NCI-H2196 treated with DMSO at 0.1 percent for 48 hours (cell line): ENCODE results near the gene SMARCD3.
A peak's percentile ranks its signal among the peaks of the same experiment; 100 is the strongest.

Experiments
- DNase-seq: peaks from one replicate; lab custom pipeline; 2025; ENCODE audit not compliant: unreplicated experiment; lab: John Stamatoyannopoulos, UW

Gene SMARCD3

DNA sequence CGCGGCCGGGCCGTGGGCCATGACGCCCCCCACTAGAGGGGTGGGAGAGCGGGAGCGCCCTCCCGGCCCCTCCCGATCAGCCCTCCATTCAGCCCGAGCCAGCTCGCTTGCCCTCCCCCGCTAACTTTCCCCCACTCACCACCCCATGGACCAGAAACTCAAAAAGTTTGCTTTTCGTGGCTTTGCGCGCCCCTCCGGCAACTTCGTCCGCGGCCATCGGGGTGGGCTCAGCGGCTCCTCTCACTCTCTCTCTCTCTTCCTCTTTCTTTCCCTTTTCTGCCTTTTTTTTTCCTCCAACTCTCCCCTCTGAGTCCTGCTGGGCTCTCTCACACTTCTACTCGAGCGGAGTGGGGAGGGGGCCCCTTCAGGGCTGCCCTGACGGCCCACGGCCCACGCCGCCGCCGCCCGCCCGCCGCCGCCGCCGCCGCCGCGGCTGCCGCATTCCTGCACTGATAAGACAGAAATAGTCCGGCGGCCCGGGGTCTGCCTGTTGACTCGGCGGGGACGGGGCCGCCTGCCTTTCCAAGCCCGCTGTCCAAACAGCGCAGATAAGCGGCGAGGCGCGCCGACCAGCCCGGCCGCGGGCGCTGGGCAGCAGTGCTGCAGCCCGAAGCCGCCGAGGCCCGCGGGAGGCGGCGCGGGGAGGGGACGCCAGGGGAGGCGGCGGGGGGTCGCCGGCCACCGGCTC is at the start of gene SMARCD3:
Gene SMARCD3, minus strand, starts transcription at position 349 of the 688 bp plus-strand sequence. Its CDS starts 132 bp downstream, at position 217.
- DNase-seq: no peak

DNA sequence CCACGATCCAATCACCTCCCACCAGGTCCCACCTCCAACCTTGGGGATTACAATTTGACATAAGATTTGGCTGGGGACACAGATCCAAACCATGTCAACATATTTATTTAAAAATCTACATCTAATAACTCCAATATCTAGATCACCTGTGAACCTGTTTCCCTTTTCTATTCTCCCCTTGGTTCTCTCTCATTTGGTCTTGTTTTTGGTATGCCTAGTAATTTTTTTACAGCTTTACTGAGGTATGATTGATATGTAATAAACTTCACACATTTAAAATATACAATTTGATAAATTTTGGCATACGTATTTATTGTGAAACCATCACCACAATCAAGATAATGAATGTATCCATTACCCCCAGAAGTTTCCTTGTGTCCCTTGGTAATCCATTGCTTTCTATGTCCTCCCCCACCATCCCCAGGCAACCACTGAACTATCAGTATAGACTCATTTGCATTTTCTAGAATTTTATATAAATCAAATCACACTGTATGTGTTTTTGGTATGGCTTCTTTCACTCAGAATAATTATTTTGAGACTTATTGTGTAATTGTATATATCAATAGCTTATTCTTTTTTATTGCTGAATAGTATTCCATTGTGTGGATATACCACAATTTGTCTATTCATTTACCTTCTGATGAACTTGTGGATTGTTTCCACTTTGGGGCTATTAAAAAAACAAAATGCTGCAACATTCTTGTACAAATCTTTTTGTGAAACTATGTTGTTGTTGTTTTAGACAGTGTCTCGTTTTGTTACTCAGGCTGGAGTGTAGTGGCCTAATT is 47.9 kb upstream of the SMARCD3 start:
- no peak for DNase-seq

DNA sequence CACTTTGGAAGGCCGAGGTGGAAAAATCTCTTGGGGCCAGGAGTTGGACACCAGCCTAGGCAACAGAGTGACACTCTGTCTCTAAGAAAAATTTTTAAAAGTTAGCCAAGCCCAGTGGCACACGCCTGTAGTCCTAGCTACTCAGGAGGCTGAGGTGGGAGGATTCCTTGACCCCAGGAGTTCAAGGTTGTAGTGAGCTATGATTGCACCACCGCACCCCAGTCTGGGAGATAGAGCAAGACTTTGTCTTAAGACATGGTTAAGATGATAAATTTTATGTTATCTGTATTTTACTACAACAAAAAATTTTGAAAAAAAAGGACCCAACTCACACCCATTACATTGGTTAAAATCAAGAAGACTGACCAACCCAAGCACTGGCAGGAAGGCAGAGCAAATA is 44.4 kb upstream of the SMARCD3 start:
- DNase-seq: no peak

DNA sequence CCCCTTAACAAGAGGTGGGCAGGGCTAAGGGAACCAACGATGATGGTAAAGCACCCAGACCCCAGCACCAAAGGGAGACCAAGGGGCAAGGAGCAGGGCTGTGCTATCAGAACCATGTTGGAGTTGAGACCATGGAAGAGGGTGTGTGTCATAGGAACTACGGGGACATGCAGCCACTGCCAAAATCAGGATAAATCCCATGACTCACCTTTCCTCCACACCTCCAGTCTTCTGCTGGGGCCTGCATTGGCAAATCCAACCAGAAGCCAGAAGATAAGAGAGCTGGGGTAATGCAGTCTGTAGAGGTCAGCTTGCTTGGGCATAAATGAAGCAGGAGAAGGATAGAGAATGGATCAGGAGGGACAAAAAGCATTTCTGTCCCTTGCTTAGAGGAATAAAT is 42.7 kb upstream of the SMARCD3 start:
- DNase-seq: no peak

DNA sequence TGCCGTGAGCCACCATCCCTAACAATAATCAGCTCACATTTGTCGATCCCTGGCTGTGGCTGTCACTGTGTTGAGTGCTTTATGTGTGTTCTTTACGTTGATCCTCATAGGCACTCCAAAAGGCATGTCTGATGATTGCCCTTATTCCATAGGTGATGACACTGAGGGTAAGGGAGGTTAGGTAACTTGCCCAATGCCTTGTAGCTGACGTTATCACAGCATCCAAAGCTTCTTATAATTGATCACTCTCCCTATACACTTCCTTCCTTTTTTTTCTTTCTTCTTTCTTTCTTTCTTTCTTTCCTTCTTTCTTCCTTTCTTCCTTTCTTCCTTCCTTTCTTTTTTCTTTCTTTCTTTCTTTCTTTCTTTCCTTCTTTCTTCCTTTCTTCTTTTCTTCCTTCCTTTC is 41.9 kb upstream of the SMARCD3 start:
- no peak for DNase-seq

DNA sequence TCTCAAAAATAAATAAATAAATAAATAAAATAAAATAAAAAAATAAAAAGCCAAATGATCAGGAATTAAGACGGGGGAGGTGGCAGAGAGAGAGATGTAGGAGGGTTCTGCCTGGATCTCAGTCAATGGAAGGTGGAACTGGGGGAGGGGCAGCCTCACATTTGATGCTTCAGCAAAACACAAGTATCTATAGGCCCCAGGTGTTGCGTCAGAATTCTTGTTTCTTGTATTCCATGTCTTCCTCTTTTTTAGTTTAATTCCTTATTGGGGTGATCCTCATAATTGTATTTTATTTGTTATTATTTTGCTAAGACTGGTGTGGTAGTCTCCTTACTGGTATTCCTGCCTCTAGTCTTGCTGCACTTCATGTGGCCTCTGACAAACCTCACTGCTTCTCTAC is 41.4 kb upstream of the SMARCD3 start:
- DNase-seq: no peak

DNA sequence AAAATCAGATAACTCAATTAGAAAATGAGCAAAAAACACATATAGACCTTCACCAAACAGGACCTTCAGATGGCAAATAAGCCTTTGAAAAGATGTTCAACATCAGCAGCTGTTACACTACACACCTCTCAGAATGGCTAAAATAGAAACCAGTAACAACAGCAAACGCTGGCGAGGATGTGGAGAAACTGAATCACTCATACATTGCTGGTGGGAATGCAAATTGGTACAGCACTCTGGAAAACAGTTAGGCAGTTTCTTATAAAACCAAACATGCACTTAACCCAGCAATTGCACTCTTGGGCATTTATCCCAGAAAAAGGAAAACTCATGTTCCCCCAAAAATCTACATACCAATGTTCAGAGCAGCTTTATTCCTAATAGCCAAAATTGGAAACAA is 37.7 kb upstream of the SMARCD3 start:
- DNase-seq: no peak

DNA sequence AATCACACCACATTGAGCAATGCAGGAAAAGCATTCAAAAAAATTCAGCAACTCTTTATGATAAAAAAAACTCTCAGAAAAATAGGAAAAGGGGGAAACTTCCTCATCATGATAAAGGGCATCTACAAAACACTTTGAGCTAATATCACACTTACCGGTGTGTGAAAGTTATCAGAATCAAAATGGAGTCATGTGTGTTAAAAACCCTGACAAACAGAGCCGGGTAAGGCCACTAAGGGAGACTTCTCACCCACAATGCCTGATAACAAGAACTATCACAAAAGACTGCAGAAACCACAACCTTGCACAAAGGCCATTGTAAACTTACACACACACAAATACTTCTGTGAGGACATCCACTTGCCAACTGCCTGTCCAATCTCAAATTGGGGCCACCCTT is 34.8 kb upstream of the SMARCD3 start:
- no peak for DNase-seq

DNA sequence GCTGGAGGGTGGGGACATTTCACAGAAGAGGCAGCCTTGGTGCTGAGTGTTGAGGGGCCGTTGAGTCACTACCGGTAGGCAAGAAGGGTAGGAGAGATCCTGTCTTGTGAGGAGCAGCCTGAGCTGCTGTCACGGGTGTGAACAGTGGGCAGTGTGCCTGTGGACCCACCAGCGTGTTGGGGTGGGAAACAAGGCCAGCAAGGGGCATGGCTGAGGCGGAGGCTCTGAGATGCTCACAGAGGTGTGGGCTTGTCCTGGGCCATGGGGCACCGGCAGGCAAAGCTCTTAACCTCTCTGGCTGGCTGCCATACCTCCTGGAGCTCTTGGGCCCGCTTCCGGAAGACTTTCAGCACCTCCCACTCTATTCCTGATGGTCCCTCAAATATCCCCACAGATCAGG is 33.6 kb upstream of the SMARCD3 start:
- DNase-seq: no peak

DNA sequence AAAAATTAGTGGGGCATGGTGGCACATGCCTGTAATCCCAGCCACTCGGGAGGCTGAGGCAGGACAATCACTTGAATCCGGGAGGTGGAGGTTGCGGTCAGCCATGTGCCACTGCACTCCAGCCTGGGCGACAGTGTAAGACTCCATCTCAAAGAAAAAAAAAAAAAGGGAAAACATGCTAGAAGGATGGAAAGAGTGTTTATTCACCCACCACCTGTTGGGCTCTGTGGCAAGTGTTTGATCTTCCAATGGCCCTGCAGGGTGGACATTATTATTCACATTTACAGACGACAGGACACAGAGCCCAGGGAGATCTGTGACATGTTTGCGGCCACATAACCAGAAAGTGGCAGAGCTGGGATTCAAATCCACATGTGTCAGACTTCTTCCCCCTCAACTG is 33.2 kb upstream of the SMARCD3 start:
- DNase-seq: no peak

DNA sequence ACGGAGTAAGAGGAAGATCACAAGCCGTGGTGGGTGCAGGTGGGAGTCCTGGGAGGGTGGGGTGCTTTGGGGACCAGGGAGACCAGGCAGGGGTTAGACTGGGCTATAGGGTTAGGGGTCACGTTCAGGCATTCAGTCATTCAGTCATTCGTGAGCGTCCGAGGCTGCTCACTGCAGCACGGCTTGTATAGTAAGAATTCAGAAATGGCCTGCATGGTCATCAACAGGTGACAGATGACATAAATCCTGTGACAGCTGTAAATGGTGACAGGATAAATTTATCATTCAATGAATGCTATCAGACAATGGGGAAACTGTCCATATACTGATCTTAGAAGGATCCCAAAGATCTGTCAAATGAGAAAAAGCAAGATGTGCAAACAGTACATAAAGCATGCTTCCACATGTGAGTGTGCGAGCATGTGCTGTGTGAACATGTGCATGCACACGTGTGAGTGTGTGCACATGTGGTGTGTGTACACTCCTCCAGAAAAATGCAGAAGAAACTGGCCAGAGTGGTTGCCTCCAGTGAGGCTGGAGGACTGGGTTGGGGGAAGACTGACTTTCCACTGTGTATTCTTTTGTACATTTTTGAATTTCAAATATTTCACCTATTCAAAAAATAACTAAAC is 32.0 kb upstream of the SMARCD3 start:
- no peak for DNase-seq

DNA sequence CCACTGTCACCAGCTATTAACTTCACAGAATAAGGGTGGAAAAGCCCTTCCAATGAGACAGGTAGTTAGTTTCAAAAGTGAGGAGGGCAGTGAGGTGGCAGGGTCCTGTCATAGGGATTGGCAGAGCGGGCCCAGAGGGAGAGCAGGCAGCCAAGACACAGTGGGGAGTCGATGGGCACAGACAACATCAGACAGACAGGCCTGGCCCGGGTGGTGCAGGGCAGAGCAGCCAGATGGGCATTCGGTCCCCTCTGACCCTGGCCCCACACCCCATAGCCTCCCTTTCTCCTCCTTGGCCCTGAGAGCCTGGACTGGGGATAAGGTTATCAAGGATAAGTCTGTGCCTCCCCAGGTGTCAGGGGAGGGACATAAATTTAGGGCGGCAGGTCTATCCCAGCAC is 31.4 kb upstream of the SMARCD3 start:
- no peak for DNase-seq

DNA sequence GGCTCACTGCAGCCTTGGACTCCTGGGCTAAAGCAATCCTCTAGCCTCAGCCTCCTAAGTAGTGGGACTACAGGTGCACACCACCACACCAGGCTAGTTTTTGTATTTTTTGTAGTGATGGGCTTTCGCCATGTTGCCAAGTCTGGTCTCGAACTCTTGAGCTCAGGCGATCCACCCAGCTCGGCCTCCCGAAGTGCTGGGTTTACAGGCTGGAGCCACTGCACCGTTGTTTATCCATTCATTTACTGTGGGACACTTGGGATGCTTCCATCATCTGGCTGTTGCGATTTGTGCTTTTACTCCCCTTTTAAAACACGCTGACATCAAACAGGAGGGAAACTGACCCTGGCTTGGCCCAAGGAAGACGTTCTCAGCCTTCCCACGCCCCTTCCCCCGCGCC is 30.5 kb upstream of the SMARCD3 start:
- DNase-seq: no peak

DNA sequence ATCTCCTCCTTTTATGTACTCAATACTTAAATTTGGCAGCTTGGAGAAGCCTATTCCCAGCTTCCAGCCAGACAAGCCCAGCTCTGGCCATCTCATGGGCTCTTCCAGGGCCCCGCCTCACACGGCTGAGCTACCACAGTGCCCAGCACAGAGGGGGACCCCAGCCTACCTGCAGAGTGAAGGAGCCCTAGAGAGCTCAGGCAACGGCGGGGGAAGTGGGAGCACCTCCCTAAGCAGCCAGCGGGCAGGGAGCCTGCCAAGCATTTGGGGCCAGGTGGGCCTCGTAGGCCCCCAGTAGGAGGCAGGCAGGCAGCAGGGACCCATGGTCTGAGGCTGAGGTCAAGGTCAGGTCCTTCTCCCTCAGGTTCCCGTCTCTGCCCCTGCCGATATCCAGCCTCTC is 29.1 kb upstream of the SMARCD3 start:
- DNase-seq: no peak

DNA sequence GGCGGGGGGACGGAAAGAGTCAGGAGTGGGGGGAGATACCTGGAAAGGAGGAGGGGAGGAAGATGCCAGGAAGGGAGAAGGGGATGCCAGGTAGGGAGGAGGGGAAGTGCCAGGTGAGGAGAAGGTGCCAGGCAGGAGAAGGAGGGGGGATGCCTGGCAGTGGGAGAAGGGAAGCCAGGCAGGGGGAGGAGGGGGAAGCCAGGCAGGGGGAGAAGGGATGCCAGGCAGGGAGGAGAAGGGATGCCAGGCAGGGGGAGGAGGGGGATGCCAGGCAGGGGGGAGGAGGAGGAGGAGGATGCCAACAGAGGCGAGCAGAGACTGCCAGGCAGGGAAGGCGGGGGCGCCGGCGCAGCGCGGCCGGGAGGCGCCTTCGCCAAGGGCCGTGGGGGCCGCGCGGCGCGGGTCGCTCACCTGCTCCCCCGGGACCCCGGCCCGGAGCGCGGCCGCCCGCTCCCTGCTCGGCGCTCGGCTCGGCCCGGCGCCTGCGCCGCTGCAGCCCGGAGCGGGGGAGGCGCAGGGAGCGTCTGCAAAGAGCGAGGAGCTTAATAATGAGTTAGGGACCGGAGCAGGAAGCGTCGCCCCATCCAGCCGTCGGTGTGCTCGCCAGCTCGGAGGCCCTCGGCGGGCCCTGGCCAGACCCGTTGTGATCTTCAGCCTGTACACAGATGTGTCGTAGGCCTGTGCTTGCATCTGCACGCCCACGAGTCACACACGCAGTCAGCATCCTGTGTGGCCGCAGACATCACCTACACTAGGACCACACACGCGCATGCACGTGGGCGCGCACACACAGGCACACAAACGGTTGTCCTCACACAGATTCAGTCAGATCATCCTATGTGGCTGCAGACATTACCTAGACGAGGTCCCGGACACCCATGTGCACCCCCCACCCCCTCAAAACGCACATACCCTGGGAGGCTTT is 28.4 kb upstream of the SMARCD3 start:
- peak; percentile 3 for DNase-seq

DNA sequence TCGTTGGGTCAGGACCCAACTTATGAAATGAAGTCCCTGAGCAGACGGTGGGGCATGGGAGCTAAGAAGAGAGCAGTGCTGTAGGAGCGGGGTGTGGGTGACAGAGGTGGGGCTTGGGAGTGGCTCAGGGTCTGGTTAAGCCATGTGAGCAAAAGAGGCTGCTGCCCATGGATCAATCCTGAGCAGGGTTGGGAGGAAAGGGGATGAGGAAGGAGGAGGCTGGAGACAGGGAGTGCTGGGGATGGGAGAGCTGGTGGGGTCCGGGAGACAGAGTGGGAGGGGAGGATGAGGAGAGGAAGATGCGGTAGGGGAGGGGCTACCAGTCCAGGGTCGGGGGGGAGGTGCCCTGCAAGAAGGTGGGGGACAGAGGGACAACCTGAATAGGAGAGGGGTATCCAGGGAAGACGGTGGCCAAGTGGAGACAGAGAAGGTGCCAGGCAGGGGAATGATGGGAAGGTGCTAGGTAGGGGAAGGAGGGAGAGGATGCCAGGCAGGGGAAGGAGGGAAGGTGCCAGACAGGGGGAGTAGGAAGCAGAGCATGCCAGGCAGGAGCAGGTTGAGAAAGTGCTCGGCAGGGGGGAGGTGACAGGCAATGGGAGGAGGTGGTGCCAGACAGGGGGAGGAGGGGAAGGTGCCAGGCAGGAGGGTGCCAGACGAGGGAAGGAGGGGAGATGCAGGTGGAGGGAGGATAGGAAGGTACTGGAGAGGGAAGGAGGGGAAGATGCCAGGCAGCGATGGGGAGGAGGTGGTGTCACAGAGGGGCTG is 27.5 kb upstream of the SMARCD3 start:
- peak; percentile 10 for DNase-seq

DNA sequence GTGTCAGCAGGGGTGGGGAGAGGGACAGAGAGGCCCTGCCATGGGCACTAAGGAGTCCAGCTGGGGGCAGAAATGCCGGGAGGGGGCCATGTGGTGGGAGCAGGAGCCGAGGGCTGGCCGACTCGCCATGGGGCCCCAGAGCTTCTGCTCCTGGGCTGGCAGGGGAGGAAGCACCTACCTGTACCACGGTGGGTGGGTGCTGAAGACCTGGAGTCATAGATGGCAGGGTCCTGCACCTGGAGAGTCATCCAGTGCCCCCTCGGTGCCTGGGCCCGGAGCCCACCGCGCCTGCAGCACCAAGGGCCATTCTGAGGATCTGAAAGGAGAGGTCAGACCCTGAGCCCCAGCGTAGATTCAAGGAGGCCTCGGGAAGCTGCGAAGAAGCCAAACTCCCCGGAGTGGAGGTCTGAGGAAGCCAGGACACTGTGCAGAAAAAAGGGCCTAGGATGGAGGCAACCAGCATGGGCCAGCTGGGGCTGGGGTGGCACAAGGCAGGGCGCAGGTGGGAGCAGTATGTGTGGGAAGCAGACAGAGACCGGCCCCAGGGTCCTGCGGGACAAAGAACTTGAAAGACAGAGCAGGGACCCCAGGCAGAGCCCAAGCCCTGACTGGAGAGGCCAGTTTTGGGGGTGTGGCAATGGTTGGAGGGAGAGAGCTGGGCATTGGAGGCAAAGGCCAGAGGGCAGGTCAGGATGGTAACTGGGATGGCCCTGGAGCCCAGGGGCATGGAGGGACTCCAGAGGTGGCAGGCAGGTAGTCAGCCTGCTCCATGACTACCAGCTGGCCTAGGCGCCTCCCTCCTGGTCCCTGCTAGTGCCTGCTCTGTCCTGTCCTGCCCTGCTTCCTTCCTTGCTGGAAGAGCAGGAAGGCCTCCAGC is 26.7 kb upstream of the SMARCD3 start:
- DNase-seq: no peak

DNA sequence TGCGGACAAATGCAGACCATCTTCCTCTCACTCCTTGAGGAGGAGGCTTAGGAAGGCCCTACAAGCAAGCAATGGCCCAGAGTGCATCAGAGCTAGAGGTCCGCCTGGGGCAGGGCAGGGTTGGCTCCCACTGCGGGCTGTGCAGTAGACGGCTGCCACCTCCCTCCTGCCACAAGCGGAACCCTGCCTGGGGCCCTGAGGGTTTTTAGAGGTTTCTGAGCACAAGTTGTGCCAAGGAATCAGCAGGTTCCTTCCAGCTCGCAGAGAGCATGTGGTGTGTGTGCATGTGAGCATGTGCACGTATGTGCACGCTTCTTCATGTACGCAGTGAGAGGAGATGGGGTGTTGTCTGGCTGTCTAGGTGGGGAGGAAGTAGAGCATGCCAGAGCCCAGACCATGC is 25.9 kb upstream of the SMARCD3 start:
- no peak for DNase-seq

DNA sequence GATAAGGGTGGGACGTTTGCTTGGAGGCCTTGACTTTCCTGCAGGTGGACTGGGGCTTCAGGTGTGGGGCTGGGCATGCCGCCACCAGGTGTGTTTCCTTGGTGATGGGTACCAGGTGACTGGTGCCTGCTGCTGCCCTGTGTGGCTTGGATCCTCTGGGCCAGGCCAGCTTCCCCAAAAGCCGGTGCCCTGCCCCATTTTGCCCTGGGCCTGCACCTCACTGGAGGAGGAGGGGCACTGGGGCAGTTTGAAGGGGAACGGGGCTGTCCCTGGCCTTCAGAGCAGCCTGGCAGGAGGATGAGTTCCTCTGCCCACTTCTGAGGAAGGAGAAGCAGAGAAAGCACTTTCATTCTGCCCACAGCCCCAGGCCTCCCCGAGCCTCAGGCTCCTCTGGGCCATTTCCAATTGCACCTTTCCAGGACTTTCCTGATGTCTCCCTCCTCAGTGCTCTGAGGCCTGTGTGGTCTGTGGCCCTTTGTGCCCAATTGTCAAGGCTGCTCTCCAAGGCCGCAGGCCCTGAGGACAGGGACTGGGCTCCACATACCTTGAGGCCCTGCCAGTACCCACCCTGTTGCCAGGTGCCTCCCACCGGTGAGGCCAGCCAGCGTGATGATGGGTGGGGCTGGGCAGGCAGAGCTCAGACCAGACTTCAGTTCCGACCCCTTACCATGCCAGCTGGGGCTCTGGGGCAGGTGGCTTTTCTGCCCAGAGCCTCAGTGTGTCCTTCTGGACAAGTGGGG is 25.3 kb upstream of the SMARCD3 start:
- DNase-seq: no peak
